Epithelial cell of esophagus (primary cell): ENCODE measurements around the gene AUTS2.

Experiments used
- DNase-seq: peaks from one replicate; pipeline ENCODE4 v3.0.0; 2010; ENCODE audit warnings: low read depth
- H3K4me3 ChIP-seq: 2 replicates; pipeline ENCODE4 v1.5.1; 2011; ENCODE audit warnings: mild to moderate bottlenecking, low read length, control low read depth
- CTCF ChIP-seq: IDR thresholded peaks from 2 replicates; pipeline ENCODE4 v1.5.1; 2011; ENCODE audit warnings: low read depth, mild to moderate bottlenecking, low read length, control low read depth, inconsistent platforms; ENCODE audit not compliant: insufficient read depth; ENCODE audit errors: missing control alignments

AUTS2 gene

GRCh38 chr7:70630440-70630817 lies 1032.2 kb downstream of the AUTS2 start:
- no peak overlapping the region for H3K4me3 ChIP-seq
- DNase-seq, result no peak
- TF ChIP-seq CTCF, result no peak

GRCh38 chr7:70630818-70631457 lies 1032.7 kb downstream of the AUTS2 start:
- no peak for DNase-seq
- no peak overlapping the region for H3K4me3 ChIP-seq
- no peak for TF ChIP-seq CTCF

DNA sequence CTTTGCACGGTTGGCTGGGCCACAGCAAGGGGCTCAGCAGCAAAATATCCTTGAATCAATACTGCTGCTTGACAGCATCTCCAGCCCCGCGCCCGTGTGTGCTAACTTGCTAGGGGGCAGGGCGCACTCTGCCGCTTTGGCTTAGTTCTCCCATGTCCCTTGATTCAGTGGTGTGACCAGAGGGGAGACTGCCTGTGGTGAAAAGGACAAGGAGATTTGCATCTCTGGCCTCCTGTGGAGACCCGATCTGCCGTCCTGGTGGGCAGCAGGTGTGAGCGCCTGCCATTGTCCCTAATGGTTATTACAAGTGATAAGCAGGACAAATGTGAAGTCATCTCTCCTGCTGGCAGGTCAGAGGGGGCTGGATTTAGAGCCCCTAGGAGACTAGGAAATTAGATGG lies 1033.4 kb downstream of the AUTS2 start:
- TF ChIP-seq CTCF, result no peak
- H3K4me3 ChIP-seq, result no peak overlapping the region
- no peak for DNase-seq

- H3K4me3 ChIP-seq, result no peak overlapping the region
- no peak for DNase-seq
- TF ChIP-seq CTCF, result no peak
Observed at GRCh38 chr7:70632400-70632799, 1034.1 kb downstream of the AUTS2 start.

DNA sequence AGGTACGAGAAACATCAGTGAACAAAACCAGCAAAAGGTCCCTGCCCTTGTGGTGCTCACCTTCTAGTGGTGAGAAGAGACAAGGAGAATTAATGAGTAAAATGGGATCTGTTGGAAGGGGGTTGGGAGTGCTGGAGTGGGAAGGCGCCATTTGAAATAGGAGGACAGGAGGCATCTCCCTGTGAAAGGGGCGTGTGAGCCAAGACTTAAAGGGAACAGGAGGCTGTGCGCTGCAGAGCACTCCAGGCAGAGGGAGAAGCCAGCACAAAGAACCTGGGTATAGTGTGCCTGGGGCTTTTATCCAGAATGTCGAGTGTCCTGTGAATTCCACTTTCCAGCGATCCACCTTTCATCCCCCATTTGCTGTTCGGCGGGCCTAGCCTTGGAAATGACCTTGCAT lies 1035.8 kb downstream of the AUTS2 start:
- H3K4me3 ChIP-seq, result no peak overlapping the region
- TF ChIP-seq CTCF, result no peak
- DNase-seq, result no peak

DNA sequence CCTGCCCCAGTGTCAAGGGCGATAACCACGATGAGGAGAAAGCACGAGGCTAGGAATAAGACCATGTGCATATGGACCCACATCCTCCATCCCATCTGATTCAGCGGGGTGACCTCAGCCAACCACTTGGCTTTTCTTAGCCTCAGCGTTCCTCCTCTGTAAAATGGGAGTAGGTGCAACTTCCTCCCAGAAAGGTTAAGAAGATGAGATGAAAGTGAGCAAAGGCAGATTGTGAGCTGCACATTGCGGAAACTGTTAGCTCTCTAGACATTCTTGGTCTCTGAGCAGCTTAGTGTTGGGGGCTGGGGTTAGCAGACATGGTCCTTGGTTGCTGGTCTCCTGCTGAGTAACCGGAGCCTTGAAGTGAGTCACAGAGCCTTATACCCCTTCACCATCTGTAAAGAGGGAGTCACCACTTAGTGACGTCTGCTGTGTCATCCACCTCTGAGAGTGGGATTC lies 1036.4 kb downstream of the AUTS2 start:
- peak; percentile 19 for DNase-seq
- no peak for TF ChIP-seq CTCF
- H3K4me3 ChIP-seq, result no peak overlapping the region

GRCh38 chr7:70635633-70636032 lies 1037.4 kb downstream of the AUTS2 start:
- TF ChIP-seq CTCF, result no peak
- no peak for DNase-seq
- H3K4me3 ChIP-seq, result no peak overlapping the region
